Gastrocnemius medialis (tissue), 4 donors: ENCODE results near the gene ASAP3.

ENCODE experiments used
- CTCF ChIP-seq, 5 experiments: fragments of 450-650 bp in 3 of 5; fragments of 200-600 bp in 2 of 5; sonication (generic) in 2 of 5; IDR thresholded peaks in 4 of 5; conservative IDR thresholded peaks in 1 of 5; 1 replicate in 4 of 5; 2 replicates in 1 of 5; pipeline ENCODE4 v1.5.1; 2016 to 2019; ENCODE audit warnings: antibody characterized with exemption in 5 of 5, mild to moderate bottlenecking in 3 of 5, moderate library complexity in 3 of 5
- POLR2A ChIP-seq, 2 donors: fragments of 450-650 bp; IDR thresholded peaks; one replicate each; pipeline ENCODE4 v1.6.1; 2017; ENCODE audit warnings: antibody characterized with exemption in 2 of 2, mild to moderate bottlenecking in 2 of 2, moderate library complexity in 2 of 2

DNA sequence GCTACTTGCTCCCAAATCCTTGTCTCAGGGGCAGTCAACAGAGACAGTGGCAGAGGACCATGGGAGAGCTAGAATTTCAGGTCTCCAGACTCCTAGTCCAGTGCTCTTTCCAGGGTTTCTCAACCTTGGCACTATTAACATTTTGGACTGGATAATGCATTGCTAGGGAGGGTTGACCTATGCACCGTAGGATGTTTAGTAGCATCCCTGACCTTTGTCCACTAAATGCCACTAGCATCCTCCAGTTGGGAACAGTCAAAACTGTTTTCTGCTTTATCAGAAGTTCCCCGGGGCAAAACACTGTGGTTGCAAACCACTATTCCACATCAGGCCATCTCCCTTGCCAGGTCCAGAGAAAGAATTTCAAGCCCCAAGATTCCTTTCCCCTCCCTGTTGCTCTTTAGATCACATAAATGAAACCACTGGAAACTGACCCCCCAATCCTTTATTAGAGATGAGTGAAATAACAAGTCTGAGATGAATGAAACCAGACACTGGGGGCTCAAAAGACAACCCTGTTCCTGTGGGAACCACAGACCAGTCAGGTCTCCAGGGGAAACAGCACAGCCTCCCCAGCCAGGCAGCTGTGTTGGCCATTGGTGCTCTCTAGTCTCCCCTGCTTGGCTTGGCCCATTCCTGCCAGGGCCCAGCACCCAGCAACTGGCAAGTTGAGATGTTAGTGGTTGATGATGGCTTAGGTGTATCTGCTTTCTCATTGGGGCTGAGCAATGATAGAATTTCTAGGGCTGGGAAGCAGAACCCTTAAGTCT lies 55.7 kb downstream of the ASAP3 start:
- TF ChIP-seq CTCF (IDR thresholded peaks at IDR 0.05 in 4 of 5, conservative IDR thresholded peaks at IDR 0.05 in 1 of 5), result no peak
- TF ChIP-seq POLR2A (IDR thresholded peaks at IDR 0.05), result no peak
